ENCODE data around the gene PDCD1LG2.

DNA sequence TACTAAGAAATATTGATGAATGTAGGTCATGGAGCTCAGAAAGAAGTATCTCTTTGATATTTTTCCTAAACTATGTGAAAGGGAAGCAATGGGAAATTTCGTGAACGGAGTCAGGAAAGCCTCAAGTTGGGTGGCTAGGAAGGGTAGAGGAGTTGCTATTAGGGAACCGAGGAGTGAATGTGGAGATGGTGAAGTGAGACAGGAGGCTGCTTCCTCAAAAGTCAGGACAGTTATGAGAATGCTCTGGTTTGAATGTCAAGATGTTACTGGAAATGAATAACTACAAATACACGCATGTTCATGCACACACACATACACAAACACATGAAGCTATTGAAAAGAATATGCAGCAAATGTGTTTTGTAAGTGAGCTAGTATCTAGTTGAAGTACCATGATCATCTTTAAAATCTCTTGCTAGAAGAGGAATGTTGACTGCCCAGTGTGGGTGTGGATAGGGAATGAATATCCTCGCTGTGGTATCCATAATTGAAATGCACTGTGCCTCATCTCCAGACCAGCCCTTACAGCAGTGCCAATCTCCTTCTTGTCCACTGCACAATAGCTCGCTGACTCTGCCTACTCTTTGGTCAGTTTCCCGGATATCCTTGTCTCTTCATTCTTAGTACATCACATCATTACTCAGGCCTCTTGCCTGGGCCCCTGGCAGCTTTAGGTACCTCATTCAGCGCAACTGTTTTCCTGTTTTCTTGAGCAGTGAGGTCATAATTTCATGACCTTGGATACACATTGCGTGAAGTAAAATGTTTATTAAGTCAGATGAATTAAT, 21.9 kb upstream of the PDCD1LG2 start:
- TF ChIP-seq GATA2 (IDR thresholded peaks at IDR 0.05; ENCODE audit: low read depth, low read length) (no peak), GATA3 (IDR thresholded peaks at IDR 0.05; ENCODE audit: low read depth, low read length) (no peak)

Data from SH-SY5Y (cell line).